Adipocyte (in vitro differentiated cells): ENCODE results near the gene ZC2HC1B.

Source experiments
- DNase-seq: peaks from one replicate; pipeline ENCODE4 v3.0.0-alpha.2; 2015; ENCODE audit warnings: low read depth
- H3K27me3 ChIP-seq: replicated peaks from 2 replicates; pipeline ENCODE4 v1.7.0; 2013; ENCODE audit warnings: mild to moderate bottlenecking, low read length, moderate library complexity; ENCODE audit not compliant: control insufficient read depth, insufficient read depth
- H3K36me3 ChIP-seq: 2 replicates; pipeline ENCODE4 v1.7.0; 2013; ENCODE audit warnings: low read length, mild to moderate bottlenecking, moderate library complexity; ENCODE audit not compliant: control insufficient read depth, insufficient read depth, severe bottlenecking
- H3K4me1 ChIP-seq: 2 replicates; pipeline ENCODE4 v1.7.0; 2013; ENCODE audit warnings: mild to moderate bottlenecking, low read length, moderate library complexity; ENCODE audit not compliant: control insufficient read depth, insufficient read depth
- H3K4me3 ChIP-seq: 2 replicates; pipeline ENCODE4 v1.7.0; 2013; ENCODE audit warnings: mild to moderate bottlenecking, low read length, moderate library complexity
- H3K9ac ChIP-seq: 2 replicates; pipeline ENCODE4 v1.7.0; 2013; ENCODE audit warnings: mild to moderate bottlenecking, low read length, moderate library complexity
- H3K9me3 ChIP-seq: 2 replicates; pipeline ENCODE4 v1.7.0; 2013; ENCODE audit warnings: mild to moderate bottlenecking, low read length, moderate library complexity; ENCODE audit not compliant: control insufficient read depth

The ZC2HC1B gene

DNA sequence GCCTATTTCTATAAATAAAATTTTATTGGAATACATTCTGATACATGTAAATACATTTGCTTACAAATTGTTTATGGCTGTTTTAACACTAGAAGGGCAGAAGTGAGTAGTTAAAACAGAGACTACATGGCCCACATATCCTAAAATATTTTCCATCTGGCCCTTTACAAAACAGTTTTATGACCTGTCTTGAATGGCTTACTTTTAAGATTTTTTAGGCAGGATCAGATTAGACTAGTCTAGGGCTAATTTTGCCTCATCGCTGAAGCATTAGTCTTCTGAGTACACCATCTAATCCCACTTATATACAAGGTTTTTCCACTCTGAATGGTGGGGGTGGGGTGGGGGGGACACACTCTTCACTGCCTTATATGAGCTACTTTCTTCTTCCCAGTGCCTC, 116.6 kb downstream of the ZC2HC1B start:
- Histone ChIP-seq H3K4me1 (peaks cover 7% of the 10 kb centered on the region), H3K9ac (no peak overlapping the region), H3K27me3 (no peaks in the 10 kb centered on the region), H3K9me3 (no peaks in the 10 kb centered on the region), H3K4me3 (no peak overlapping the region), H3K36me3 (peaks cover 26% of the 10 kb centered on the region)
- no peak for DNase-seq

GRCh38 chr6:143982968-143983367, 118.7 kb downstream of the ZC2HC1B start:
- H3K4me1 ChIP-seq: peaks cover 7% of the 10 kb centered on the region
- no peaks in the 10 kb centered on the region for H3K27me3 ChIP-seq
- H3K4me3 ChIP-seq: no peak overlapping the region
- DNase-seq: no peak
- no peak overlapping the region for H3K9ac ChIP-seq
- H3K9me3 ChIP-seq: no peaks in the 10 kb centered on the region
- H3K36me3 ChIP-seq: peaks cover 26% of the 10 kb centered on the region

GRCh38 chr6:143984666-143985065, 120.4 kb downstream of the ZC2HC1B start:
- Histone ChIP-seq H3K27me3 (no peaks in the 10 kb centered on the region), H3K9me3 (no peaks in the 10 kb centered on the region), H3K9ac (no peak overlapping the region), H3K4me3 (no peak overlapping the region), H3K36me3 (peaks cover 19% of the 10 kb centered on the region), H3K4me1 (peaks cover 7% of the 10 kb centered on the region)
- DNase-seq: no peak

GRCh38 chr6:143986463-143987065, 122.3 kb downstream of the ZC2HC1B start:
- H3K9ac ChIP-seq: no peak overlapping the region
- H3K36me3 ChIP-seq: peaks cover 18% of the 10 kb centered on the region
- no peaks in the 10 kb centered on the region for H3K27me3 ChIP-seq
- peaks cover 7% of the 10 kb centered on the region for H3K4me1 ChIP-seq
- no peak overlapping the region for H3K4me3 ChIP-seq
- no peak for DNase-seq
- H3K9me3 ChIP-seq: no peaks in the 10 kb centered on the region
